Right ventricle myocardium inferior (tissue), 1 donor: ENCODE measurements around the gene FOXE1. TPM values are rescaled to one million over a fixed set of nuclear protein-coding genes. Genes with fewer than 3 reads are reported as not detected.

Experiments
- ATAC-seq: fragments of 200-7000 bp; cut with Tn5 transposase; one replicate; pipeline ENCODE4 v1.9.1; 2020; ENCODE audit warnings: mild to moderate bottlenecking, moderate library complexity
- DNase-seq: peaks from one replicate; pipeline ENCODE4 v3.0.0; 2021; ENCODE audit errors: missing footprints
- intact Hi-C: fragments of 100-400 bp; cut with DNase I; formaldehyde crosslinking; loops from one replicate; pipeline ENCODE4 v1.11.0; 2022
- total RNA-seq: library from RNA; stranded (reverse); fragmentation: NEBNext Ultra II Directional; extraction: Animal tissue kit (Norgen Biotek cat#: 25700); gene quantifications from one replicate; pipeline ENCODE4 v1.2.1, GENCODE V29; 2021
- donor health status: DM: no; HTN: yes; CAD: no; lungs with severe emphysema.

Gene FOXE1
- total RNA-seq, 1 donor from 2014 or later: not detected

- intact Hi-C loops: loop anchor here (1.0 to 2.0 kb wide), 2 partner anchors 191 to 432 kb away; no protein-coding TSS in a partner anchor
- DNase-seq: no peak
Measured at GRCh38 chr9:97900738-97901565, 47.9 kb downstream of the FOXE1 start.

GRCh38 chr9:97903177-97903576 lies 50.2 kb downstream of the FOXE1 start:
- intact Hi-C loops: no loop called here

More at GRCh38 chr9:97900738-97901565, 47.9 kb downstream of the FOXE1 start:
- ATAC-seq: no peak

GRCh38 chr9:97904725-97905124 lies 51.7 kb downstream of the FOXE1 start:
- DNase-seq (no peak), ATAC-seq (no peak)
- intact Hi-C loops: no loop called here

More at GRCh38 chr9:97903177-97903576, 50.2 kb downstream of the FOXE1 start:
- no peak for ATAC-seq
- DNase-seq: no peak

GRCh38 chr9:97905228-97905627 lies 52.2 kb downstream of the FOXE1 start:
- intact Hi-C loops: no loop called here
- DNase-seq: no peak
- ATAC-seq: no peak

Other genes with a start within 250 kb of the FOXE1 start
- 24.8 TPM for gene TSTD2, start 219.9 kb upstream of the FOXE1 start, total RNA-seq
- 20.0 TPM for gene NCBP1, start 219.4 kb upstream of the FOXE1 start, total RNA-seq
- 6.4 TPM for gene XPA, start 155.9 kb upstream of the FOXE1 start, total RNA-seq
- gene TRMO, start 69.3 kb downstream of the FOXE1 start, total RNA-seq: 6.5 TPM
- gene HEMGN, start 84.9 kb downstream of the FOXE1 start, total RNA-seq: 0.11 TPM
- 54.5 TPM for gene ANP32B, start 130.1 kb downstream of the FOXE1 start, total RNA-seq
- gene NANS, start 203.5 kb downstream of the FOXE1 start, total RNA-seq: 37.2 TPM